ENCODE measurements around the gene DROSHA.

DNA sequence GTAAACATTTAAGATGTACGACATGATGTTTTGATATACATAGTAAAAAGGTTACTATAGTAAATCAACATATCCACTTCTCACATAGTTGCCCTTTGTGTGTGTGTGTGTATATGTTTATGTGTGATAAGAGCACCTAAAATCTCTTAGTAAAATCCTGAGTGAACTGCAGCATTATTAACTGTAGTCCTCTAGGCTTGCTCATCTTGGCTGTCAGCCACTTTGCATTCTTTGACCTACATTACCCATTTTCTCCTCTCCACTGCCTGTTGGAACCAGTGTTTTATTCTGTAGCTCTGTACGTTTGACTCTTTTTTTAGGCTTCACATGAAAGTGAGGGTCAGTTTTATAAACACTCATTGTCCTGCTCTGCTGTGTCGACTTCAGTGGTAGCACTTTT lies 24.6 kb upstream of the DROSHA start:
- TF ChIP-seq, protein P1, sequence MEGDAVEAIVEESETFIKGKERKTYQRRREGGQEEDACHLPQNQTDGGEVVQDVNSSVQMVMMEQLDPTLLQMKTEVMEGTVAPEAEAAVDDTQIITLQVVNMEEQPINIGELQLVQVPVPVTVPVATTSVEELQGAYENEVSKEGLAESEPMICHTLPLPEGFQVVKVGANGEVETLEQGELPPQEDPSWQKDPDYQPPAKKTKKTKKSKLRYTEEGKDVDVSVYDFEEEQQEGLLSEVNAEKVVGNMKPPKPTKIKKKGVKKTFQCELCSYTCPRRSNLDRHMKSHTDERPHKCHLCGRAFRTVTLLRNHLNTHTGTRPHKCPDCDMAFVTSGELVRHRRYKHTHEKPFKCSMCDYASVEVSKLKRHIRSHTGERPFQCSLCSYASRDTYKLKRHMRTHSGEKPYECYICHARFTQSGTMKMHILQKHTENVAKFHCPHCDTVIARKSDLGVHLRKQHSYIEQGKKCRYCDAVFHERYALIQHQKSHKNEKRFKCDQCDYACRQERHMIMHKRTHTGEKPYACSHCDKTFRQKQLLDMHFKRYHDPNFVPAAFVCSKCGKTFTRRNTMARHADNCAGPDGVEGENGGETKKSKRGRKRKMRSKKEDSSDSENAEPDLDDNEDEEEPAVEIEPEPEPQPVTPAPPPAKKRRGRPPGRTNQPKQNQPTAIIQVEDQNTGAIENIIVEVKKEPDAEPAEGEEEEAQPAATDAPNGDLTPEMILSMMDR (conservative IDR thresholded peaks at IDR 0.05): no peak
- TF ChIP-seq EZH2 (IDR thresholded peaks at IDR 0.05; ENCODE audit: low read depth): no peak
